Tibial artery (tissue), 4 donors: Measurements from ENCODE around the gene CEACAM1.
"Not testable (repeated sequence)": the region's sequence is repeated elsewhere in the genome, so short reads cannot be mapped to it uniquely, and the experiment has no call there.

Experiments used
- DNase-seq, 2 donors: peaks; one replicate each; pipeline ENCODE4 v3.0.0-alpha.2; 2019
- H3K27ac ChIP-seq, 2 donors: fragments of 200-600 bp; sonication (generic) in 1 of 2; 1 replicate in 1 of 2; 2 replicates in 1 of 2; pipeline ENCODE4 v1.5.1; 2018 to 2019; ENCODE audit warnings: mild to moderate bottlenecking in 1 of 2
- H3K27me3 ChIP-seq, 2 donors: fragments of 200-600 bp; sonication (generic) in 1 of 2; one replicate each; pipeline versions ENCODE4 v1.5.1 to v1.6.0; 2016 to 2019
- H3K36me3 ChIP-seq, 3 donors: fragments of 200-600 bp; sonication (generic) in 2 of 3; one replicate each; pipeline ENCODE4 v1.5.1; 2016 to 2019; ENCODE audit warnings: mild to moderate bottlenecking in 2 of 3
- H3K4me1 ChIP-seq, 4 donors: fragments of 200-600 bp; sonication (generic) in 2 of 4; 1 replicate in 3 of 4; 2 replicates in 1 of 4; pipeline ENCODE4 v1.5.1; 2016 to 2019
- H3K4me3 ChIP-seq, 2 donors: fragments of 200-600 bp; sonication (generic) in 1 of 2; 1 replicate in 1 of 2; 2 replicates in 1 of 2; pipeline ENCODE4 v1.5.1; 2018 to 2019; ENCODE audit warnings: mild to moderate bottlenecking in 2 of 2
- H3K9me3 ChIP-seq, 3 donors: fragments of 200-600 bp; sonication (generic) in 1 of 3; one replicate each; pipeline ENCODE4 v1.5.1; 2016 to 2019
- CTCF ChIP-seq, 2 experiments: fragments of 200-600 bp in 1 of 2; fragments of 450-650 bp in 1 of 2; IDR thresholded peaks; one replicate each; pipeline ENCODE4 v1.5.1; 2017 to 2019; ENCODE audit warnings: antibody characterized with exemption in 2 of 2, mild to moderate bottlenecking in 1 of 2, moderate library complexity in 1 of 2
- intact Hi-C: fragments of 100-400 bp; cut with DNase I; formaldehyde crosslinking; loops from one replicate; pipeline ENCODE4 v1.15.0; 2023; ENCODE audit warnings: low total_unique reads

The CEACAM1 gene

GRCh38 chr19:42560731-42561130 lies 32.5 kb upstream of the CEACAM1 start:
- Histone ChIP-seq H3K36me3 (no peaks in the 10 kb centered on the region), H3K4me3 (no peak overlapping the region), H3K4me1 (peaks cover 0 to 10% (median 0%) of the 10 kb centered on the region in 4 donors), H3K9me3 (no peaks in the 10 kb centered on the region), H3K27ac (no peak overlapping the region), H3K27me3 (peaks cover 0 to 19% of the 10 kb centered on the region in 2 donors)
- DNase-seq: no peak
- no peak for TF ChIP-seq CTCF (IDR thresholded peaks at IDR 0.05)
- intact Hi-C loops: no loop called here

GRCh38 chr19:42558450-42559150 lies 30.3 kb upstream of the CEACAM1 start:
- H3K36me3 ChIP-seq: no peaks in the 10 kb centered on the region
- no peak for TF ChIP-seq CTCF (IDR thresholded peaks at IDR 0.05)
- H3K4me1 ChIP-seq: peaks cover 0 to 2% (median 0%) of the 10 kb centered on the region in 4 donors
- H3K9me3 ChIP-seq: no peaks in the 10 kb centered on the region
- no peak for DNase-seq
- H3K27me3 ChIP-seq: peaks cover 0 to 19% of the 10 kb centered on the region in 2 donors
- intact Hi-C loops: no loop called here
- H3K4me3 ChIP-seq: no peak overlapping the region
- no peak overlapping the region for H3K27ac ChIP-seq

- H3K9me3 ChIP-seq, H3K27ac ChIP-seq, H3K36me3 ChIP-seq, H3K4me3 ChIP-seq, DNase-seq, H3K4me1 ChIP-seq, intact Hi-C loops: not testable (repeated sequence)
- H3K27me3 ChIP-seq: peaks cover 0 to 19% of the 10 kb centered on the region in 2 donors
Measured at GRCh38 chr19:42557386-42557871, 29.1 kb upstream of the CEACAM1 start.

- no peak overlapping the region for H3K27ac ChIP-seq
- no peaks in the 10 kb centered on the region for H3K4me1 ChIP-seq
- H3K9me3 ChIP-seq: no peaks in the 10 kb centered on the region
- DNase-seq: no peak
- no peaks in the 10 kb centered on the region for H3K36me3 ChIP-seq
- TF ChIP-seq CTCF (IDR thresholded peaks at IDR 0.05): no peak
- no peak overlapping the region for H3K4me3 ChIP-seq
- peaks cover 0 to 6% of the 10 kb centered on the region in 2 donors for H3K27me3 ChIP-seq
- intact Hi-C loops: no loop called here
Measured at GRCh38 chr19:42555801-42556200, 27.5 kb upstream of the CEACAM1 start.

- TF ChIP-seq CTCF (IDR thresholded peaks at IDR 0.05): no peak
- intact Hi-C loops: no loop called here
- no peaks in the 10 kb centered on the region for H3K9me3 ChIP-seq
- no peak for DNase-seq
- H3K27ac ChIP-seq: no peak overlapping the region
- H3K4me3 ChIP-seq: no peak overlapping the region
- H3K27me3 ChIP-seq: peaks cover 0 to 5% of the 10 kb centered on the region in 2 donors
- H3K36me3 ChIP-seq: no peaks in the 10 kb centered on the region
- H3K4me1 ChIP-seq: no peaks in the 10 kb centered on the region
Measured at GRCh38 chr19:42555317-42555716, 27.0 kb upstream of the CEACAM1 start.

- no peak overlapping the region for H3K27ac ChIP-seq
- no peak for DNase-seq
- no peaks in the 10 kb centered on the region for H3K27me3 ChIP-seq
- H3K9me3 ChIP-seq: no peaks in the 10 kb centered on the region
- intact Hi-C loops: no loop called here
- no peak for TF ChIP-seq CTCF (IDR thresholded peaks at IDR 0.05)
- H3K4me1 ChIP-seq: no peaks in the 10 kb centered on the region
- no peak overlapping the region for H3K4me3 ChIP-seq
- no peaks in the 10 kb centered on the region for H3K36me3 ChIP-seq
Measured at GRCh38 chr19:42554046-42554575, 25.8 kb upstream of the CEACAM1 start.
